Pancreas (tissue), 10 donors: ENCODE measurements around the gene HNMT. TPM values are rescaled to one million over a fixed set of nuclear protein-coding genes. Genes with fewer than 3 reads are reported as not detected.

Experiments
- ATAC-seq, 4 donors: fragments of 200-7000 bp; cut with Tn5 transposase; one replicate each; pipeline versions ENCODE4 v1.8.0 to v1.9.1; 2020; ENCODE audit warnings: mild to moderate bottlenecking in 4 of 4, moderate library complexity in 4 of 4
- DNase-seq, 6 donors: peaks; one replicate each; pipeline ENCODE4 v3.0.0-alpha.2; 2020
- FAIRE-seq: peaks from 2 replicates; lab custom pipeline; 2012; peaks lifted over from hg19 to GRCh38; lab: Jason Lieb, UNC
- H3K27ac ChIP-seq, 4 donors: fragments of 200-600 bp; sonication (generic); 1 replicate in 3 of 4; 2 replicates in 1 of 4; pipeline versions ENCODE4 v1.5.0 to v1.8.0; 2020
- H3K27me3 ChIP-seq, 4 donors: fragments of 200-600 bp; one replicate each; pipeline ENCODE4 v1.8.0; 2021
- H3K36me3 ChIP-seq, 3 donors: fragments of 200-600 bp; sonication (generic) in 1 of 3; one replicate each; pipeline versions ENCODE4 v1.5.0 to v1.8.0; 2020 to 2021
- H3K4me1 ChIP-seq, 3 donors: fragments of 200-600 bp; one replicate each; pipeline ENCODE4 v1.8.0; 2021
- H3K4me3 ChIP-seq, 4 donors: fragments of 200-600 bp; sonication (generic) in 2 of 4; one replicate each; pipeline versions ENCODE4 v1.5.0 to v1.8.0; 2020 to 2021
- H3K9me3 ChIP-seq, 4 donors: fragments of 200-600 bp; one replicate each; pipeline ENCODE4 v1.8.0; 2021
- WGBS, 2 donors: extraction: QIAGEN DNeasy Blood & Tissue Kit; methylation state at CpG; one replicate each; pipeline ENCODE4 v1.1.7; 2013; 5-methylcytosine and 5-hydroxymethylcytosine counted together
- intact Hi-C, 3 donors: fragments of 100-400 bp; cut with DNase I; formaldehyde crosslinking; loops; one replicate each; pipeline versions ENCODE4 v1.11.1 to v1.14.2; 2022
- polyA plus RNA-seq, 2 donors: library from polyadenylated mRNA; stranded (reverse); fragments of 200-250 nt; gene quantifications; one replicate each; pipeline ENCODE4 v1.2.3, GENCODE V29; 2013
- total RNA-seq, 6 donors: library from RNA; stranded (reverse); fragmentation: NEBNext Ultra II Directional in 4 of 6; extraction: Animal tissue kit (Norgen Biotek cat#: 25700) in 4 of 6; gene quantifications; one replicate each; pipeline versions ENCODE4 v1.2.1 to v1.2.4, GENCODE V29; 2021 to 2023
- TF ChIP-seq, protein P1 (sequence below), 4 donors: fragments of 200-600 bp; sonication (generic) in 3 of 4; IDR thresholded peaks; one replicate each; pipeline versions ENCODE4 v1.5.0 to v1.8.0; 2021; ENCODE audit warnings: antibody characterized with exemption in 4 of 4
- donor health status: healthy with polysubstance abuse.
- donor health status: DM: no; HTN: no; CAD: no; lungs with moderate emphysema.
- donor health status: DM: no; HTN: no; CAD: no.
- donor health status: control.
- donor health status: control.
- donor health status: Bipolar disorder and iron deficiency.
- donor health status: DM: yes; HTN: yes; CAD: no.
- donor health status: DM: no; HTN: no; CAD: no.
- donor health status: DM: no; HTN: no; CAD: no.
- donor health status: DM: yes; HTN: yes; CAD: no.

HNMT gene
- total and polyA plus RNA-seq, 8 donors = 14.8 to 44.6 (median 25.1) TPM

DNA sequence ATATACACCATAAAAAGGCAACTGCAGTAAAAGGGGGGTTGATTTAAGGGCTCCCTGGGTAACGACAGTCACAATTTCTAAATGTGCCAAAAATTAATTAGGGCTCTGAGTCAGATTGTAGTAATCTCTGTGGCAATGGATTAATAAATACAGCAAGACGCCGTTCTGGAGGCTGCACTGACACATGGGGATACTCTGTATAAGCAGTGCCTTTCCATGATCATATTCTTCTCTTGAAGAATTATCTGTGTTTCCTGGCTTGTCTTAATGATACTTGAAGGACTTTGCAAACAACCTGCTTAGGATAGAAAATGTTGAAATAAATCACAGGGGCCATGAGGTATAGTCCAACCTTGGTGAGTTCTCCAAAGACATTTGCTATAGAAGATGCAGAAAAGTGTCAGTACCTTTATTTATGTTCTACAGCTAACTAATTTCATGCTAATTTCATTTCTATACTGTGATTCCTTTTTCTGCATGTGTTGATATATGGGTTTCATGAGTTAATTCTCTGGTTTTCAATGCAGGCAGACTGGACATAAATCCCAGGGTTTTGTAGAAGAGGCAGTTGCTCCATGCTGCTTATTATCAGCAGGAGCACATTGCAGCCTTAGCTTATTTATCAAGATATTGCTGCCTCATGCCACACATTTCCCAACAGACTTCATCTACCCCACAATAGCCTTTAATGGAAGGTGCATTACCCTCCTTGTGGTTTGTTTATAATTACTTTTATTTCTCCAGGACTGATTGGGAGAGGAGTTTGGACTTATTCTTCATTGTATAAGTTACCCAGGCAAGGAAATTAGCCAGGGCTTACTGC lies 54.8 kb downstream of the HNMT start:
- intact Hi-C loops = no loop called here
- no peaks in the 10 kb centered on the region for H3K27me3 ChIP-seq
- 60 to 80% methylated on average over 3 of the region's 3 CpGs for WGBS, 2 donors
- DNase-seq = no peak
- TF ChIP-seq, protein P1, sequence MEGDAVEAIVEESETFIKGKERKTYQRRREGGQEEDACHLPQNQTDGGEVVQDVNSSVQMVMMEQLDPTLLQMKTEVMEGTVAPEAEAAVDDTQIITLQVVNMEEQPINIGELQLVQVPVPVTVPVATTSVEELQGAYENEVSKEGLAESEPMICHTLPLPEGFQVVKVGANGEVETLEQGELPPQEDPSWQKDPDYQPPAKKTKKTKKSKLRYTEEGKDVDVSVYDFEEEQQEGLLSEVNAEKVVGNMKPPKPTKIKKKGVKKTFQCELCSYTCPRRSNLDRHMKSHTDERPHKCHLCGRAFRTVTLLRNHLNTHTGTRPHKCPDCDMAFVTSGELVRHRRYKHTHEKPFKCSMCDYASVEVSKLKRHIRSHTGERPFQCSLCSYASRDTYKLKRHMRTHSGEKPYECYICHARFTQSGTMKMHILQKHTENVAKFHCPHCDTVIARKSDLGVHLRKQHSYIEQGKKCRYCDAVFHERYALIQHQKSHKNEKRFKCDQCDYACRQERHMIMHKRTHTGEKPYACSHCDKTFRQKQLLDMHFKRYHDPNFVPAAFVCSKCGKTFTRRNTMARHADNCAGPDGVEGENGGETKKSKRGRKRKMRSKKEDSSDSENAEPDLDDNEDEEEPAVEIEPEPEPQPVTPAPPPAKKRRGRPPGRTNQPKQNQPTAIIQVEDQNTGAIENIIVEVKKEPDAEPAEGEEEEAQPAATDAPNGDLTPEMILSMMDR (IDR thresholded peaks at IDR 0.05) = no peak
- H3K4me1 ChIP-seq = no peaks in the 10 kb centered on the region
- no peak overlapping the region for H3K27ac ChIP-seq
- no peak for FAIRE-seq
- no peak for ATAC-seq
- no peak overlapping the region for H3K4me3 ChIP-seq
- H3K36me3 ChIP-seq = peaks cover 0 to 5% (median 0%) of the 10 kb centered on the region in 3 donors
- H3K9me3 ChIP-seq = no peaks in the 10 kb centered on the region

DNA sequence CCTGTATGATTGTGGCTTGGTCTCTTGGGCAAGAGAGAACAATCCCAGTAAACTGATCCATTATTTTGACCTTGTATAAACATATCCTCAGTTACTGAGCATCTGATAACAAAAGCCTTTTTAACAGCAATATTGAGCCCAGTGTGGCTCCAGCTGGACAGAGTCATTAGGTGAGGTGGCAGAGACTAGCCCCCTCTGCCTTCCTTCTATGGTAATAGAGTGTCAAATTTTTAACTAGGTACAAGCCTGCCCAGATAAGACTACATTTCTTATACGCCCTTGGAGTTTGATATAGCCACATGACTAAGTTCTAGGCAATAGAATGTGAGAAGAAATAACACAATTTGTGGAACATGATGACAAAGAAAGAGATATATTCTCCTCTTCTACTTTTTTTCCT lies 56.2 kb downstream of the HNMT start:
- no peak overlapping the region for H3K27ac ChIP-seq
- no peak for FAIRE-seq

DNA sequence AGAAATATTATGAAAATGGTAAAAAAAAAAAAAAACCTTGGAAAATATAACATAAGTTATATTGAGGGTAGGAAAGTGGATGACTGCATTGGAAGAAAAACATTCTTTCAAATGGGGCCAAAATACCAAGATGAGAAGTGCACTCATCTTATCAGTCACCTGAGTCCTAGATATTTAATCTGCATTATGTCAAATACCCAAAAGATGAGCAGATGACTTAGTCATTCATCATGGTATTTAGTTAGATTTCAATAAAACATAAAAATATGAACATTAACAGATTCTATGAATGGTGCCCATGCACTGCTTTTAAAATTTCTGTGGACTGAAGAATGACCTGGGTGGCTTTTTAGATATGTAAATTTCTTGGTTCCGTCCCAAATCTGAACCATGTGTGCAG lies 56.9 kb downstream of the HNMT start:
- ATAC-seq (no peak), FAIRE-seq (no peak)
- intact Hi-C loops = no loop called here

More for the DNA sequence above, 56.2 kb downstream of the HNMT start:
- Histone ChIP-seq H3K9me3 (no peaks in the 10 kb centered on the region), H3K36me3 (no peaks in the 10 kb centered on the region), H3K4me1 (no peaks in the 10 kb centered on the region), H3K4me3 (no peak overlapping the region), H3K27me3 (no peaks in the 10 kb centered on the region)
- WGBS, 2 donors = 38 to 44% methylated on average over 1 of the region's 1 CpG
- TF ChIP-seq, protein P1 (IDR thresholded peaks at IDR 0.05) = no peak
- intact Hi-C loops = no loop called here
- ATAC-seq (peak in 1 of 4 donors; percentile 53), DNase-seq (no peak)

DNA sequence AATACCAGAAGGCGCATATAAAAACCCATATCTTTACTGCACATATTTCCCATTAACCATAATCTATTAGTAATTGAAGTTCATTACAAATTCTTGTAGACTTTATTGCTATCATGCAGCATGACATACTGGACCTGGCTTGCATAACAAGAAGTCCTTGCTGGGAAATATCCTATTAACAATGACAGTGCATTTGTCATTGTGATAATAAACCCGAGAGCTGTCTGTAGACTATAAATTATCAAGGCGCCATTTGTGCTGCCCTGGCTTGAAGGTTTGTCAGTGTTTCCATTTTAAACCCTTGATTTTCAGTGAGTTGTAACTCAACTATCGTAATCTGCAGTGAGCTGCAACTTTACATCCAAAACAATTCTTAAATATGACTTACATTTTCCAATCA lies 59.0 kb downstream of the HNMT start:
- ATAC-seq (no peak), DNase-seq (no peak), FAIRE-seq (no peak)
- WGBS, 2 donors = 77 to 84% methylated on average over 4 of the region's 4 CpGs
- no peaks in the 10 kb centered on the region for H3K36me3 ChIP-seq
- H3K27me3 ChIP-seq = no peaks in the 10 kb centered on the region
- H3K9me3 ChIP-seq = no peaks in the 10 kb centered on the region
- no peak overlapping the region for H3K4me3 ChIP-seq
- TF ChIP-seq, protein P1 (IDR thresholded peaks at IDR 0.05) = no peak
- intact Hi-C loops = no loop called here
- H3K4me1 ChIP-seq = no peaks in the 10 kb centered on the region
- H3K27ac ChIP-seq = no peak overlapping the region

More for the DNA sequence above, 56.9 kb downstream of the HNMT start:
- no peaks in the 10 kb centered on the region for H3K4me1 ChIP-seq
- H3K27ac ChIP-seq = no peak overlapping the region
- TF ChIP-seq, protein P1 (IDR thresholded peaks at IDR 0.05) = no peak
- DNase-seq = no peak
- no peak overlapping the region for H3K4me3 ChIP-seq
- no peaks in the 10 kb centered on the region for H3K36me3 ChIP-seq
- no peaks in the 10 kb centered on the region for H3K27me3 ChIP-seq
- WGBS, 2 donors = 31 to 65% methylated on average over 1 of the region's 1 CpG
- H3K9me3 ChIP-seq = no peaks in the 10 kb centered on the region

DNA sequence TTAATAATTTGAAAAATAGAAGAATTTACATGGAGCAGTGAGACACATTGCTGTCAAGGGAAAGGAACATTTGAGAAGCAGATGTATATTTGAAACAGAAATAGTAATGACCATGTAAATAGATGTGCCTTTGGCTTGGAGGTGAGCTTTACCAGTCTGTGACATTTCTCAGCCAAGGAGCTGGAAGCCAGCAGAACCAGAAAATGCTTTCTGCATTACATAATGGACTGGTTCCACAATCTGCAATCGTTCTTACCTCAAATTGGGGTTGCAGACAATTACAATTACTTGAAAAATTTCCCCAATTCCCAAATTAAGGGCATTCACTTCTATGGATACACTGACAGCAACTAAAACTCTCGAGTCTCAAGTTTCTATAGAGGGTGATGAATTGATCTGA lies 59.7 kb downstream of the HNMT start:
- DNase-seq = no peak
- ATAC-seq = no peak
- Histone ChIP-seq H3K27me3 (no peaks in the 10 kb centered on the region), H3K27ac (no peak overlapping the region), H3K4me3 (no peak overlapping the region), H3K36me3 (no peaks in the 10 kb centered on the region), H3K9me3 (no peaks in the 10 kb centered on the region), H3K4me1 (no peaks in the 10 kb centered on the region)
- no peak for FAIRE-seq
- 46 to 49% methylated on average over 2 of the region's 2 CpGs for WGBS, 2 donors
- intact Hi-C loops = no loop called here
- TF ChIP-seq, protein P1 (IDR thresholded peaks at IDR 0.05) = no peak
